HG03460 (cell line): ENCODE data around the gene STEAP3.

ENCODE experiments used
- ATAC-seq: cut with Tn5 transposase; IDR thresholded peaks from one replicate; pipeline ENCODE4 v1.9.1; 2021; ENCODE audit not compliant: unreplicated experiment

The STEAP3 gene

GRCh38 chr2:119290859-119291587 is 67.4 kb downstream of the STEAP3 start:
- no peak for ATAC-seq

DNA sequence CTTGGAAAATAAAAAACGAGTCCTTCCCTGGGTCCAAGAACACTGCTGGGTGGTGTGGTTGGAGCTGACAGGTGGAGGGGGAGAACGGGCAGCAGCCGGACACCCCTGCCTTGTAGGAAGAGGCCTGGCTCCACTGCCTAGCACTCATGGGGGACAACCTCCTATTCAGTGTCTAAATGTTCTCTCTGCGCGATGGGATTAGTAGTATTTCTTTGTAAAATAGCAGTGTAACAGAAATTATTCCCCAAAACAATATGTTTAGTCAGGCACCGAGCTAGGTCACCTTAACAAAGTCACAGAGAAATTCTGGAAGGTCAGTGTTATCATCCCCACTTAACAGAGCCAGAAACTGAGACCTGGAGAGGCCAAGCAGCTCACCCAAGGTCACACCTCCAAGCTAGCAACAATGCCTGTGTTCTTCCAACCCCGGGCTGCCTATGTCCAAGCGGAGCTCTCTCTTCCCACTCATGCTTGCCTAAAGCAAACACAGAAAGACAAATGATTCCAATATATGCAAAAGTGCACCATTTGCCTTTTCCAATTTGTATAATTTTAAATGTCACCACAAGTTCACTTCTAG is 68.0 kb downstream of the STEAP3 start:
- no peak for ATAC-seq

GRCh38 chr2:119292226-119292625 is 68.6 kb downstream of the STEAP3 start:
- no peak for ATAC-seq

DNA sequence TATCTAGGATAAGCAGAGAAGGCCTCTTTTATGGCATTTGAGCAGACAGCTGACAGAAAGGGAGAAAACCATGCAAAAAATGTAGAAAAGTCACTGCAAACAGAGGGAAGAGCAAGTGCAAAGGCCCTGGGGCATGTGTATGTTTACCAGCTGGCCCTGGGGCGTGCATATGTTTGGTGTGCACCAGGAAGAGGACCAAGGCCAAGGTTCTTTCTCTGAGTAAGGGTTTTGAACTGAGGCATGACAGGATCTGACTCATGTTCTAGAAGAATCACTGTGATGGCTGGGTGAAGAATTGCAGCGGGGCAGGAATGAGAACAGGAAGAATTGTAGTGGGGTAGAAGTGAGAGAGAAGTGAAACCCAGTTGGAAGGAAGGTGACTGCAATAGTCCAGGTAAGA is 69.6 kb downstream of the STEAP3 start:
- ATAC-seq = no peak

DNA sequence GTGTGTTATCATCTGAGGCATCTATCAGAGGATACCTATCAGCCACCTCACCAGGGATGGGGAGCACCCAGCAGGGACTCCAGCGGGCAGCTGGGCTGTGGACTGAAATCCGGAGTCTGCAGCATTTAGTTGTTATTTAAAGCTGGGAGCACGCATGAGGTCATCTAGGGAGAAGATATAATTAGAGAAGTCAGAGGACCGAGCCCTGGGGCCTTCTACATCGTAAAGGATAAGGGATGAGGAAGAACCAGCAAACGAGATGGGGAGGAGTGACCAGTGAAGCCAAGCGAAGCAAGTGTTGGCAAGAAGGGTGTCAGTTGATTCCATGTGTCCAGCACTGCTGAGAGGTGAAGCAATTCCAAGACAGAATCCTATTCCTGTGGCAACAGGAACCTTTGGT is 70.3 kb downstream of the STEAP3 start:
- ATAC-seq = no peak

- ATAC-seq = no peak
Observed at GRCh38 chr2:119294671-119295070, 71.0 kb downstream of the STEAP3 start.

GRCh38 chr2:119295688-119296375 is 72.2 kb downstream of the STEAP3 start:
- ATAC-seq = no peak

DNA sequence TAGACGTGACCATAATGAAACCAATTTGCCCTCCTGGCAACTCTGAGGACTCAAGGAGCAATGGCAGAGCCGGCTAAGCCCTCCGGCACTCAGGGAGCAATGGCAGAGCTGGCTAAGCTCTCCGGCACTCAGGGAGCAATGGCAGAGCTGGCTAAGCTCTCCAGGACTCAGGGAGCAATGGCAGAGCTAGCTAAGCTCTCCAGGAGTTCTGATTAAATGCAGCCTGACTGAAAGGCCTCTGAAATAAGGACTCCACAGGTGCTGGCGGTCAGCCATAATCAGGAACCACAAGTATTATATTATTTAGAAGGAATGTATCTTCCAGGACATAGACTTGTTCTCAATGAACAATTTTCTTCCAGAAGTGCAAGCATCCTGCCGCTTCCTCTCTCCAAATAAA is 77.8 kb downstream of the STEAP3 start:
- no peak for ATAC-seq

- ATAC-seq = no peak
Observed at GRCh38 chr2:119304847-119305246, 81.2 kb downstream of the STEAP3 start.

- ATAC-seq = no peak
Observed at GRCh38 chr2:119305497-119306195, 82.0 kb downstream of the STEAP3 start.

DNA sequence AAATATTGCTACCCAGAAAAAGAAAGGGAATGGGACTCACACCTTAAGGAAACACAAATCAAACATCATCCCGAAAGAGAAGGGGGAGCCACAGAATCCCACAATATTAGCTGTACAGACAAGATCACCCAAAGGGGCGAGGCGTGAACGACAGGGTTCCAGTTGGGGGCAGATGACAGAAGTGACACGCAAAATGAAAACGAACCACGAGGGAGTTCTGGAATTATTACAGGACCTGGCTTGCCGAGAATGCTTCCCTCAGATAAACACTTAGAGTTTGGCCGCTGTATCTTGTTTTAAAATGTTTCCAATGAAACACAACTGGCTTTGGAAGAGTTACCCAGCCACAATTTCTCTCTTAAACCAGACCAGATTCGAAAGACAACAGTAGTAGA is 82.6 kb downstream of the STEAP3 start:
- ATAC-seq = no peak

DNA sequence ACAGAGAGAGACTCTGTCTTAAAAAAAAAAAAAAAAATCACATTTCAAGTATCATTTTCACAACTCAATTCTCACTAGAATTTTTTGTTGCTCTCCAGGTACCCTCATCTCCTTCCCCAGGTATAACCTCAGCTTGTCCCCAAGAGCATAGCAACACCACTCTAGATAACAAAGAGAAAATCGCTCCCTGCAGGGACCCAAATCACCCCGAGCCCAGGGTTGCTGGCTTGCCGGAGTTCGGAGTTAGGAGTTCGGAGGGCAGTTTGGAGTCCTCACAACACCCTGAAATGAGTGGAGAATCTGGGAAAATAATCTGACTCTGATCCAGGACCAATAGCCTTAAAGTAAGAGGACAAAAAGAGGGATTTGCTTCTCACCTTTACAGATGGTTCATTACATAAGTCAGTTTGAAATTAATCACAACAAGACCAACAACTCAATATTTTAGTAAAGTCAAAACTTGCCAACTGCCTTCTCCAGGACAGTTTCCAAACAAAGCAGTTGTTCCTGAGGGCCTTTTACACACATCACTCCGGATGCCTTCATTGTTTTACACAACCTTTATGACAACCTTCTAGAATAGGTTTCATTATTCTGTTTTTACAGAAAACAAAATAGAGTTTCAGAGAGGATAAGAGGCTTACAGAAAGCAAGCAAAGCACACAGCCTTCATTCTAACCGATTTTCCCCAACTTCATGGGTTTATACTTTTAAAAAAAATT is 83.9 kb downstream of the STEAP3 start:
- ATAC-seq = no peak

DNA sequence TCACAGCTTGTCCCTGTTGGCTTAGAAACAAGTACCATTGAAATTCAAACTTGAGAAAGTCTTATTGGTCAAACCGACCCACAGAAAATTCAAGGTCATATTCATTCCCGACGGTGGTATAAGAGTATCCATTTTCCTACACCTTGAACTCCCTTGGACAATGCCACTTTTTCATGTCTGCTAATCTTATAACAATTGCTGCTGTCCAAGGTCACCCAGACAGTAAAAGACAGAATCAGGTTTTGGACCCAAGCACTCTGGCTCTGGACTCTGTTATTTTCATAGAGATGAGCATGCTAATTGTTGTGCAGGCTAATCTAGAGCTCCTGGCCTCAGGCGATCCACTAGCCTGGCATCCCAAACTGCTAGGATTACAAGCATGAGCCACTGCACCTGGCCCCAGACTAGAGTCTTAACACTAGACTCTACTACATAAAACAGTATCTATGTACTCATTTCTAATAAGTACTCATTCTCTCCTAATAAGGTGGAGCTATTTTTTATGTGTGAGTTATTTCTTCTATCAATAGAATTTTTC is 85.2 kb downstream of the STEAP3 start:
- ATAC-seq = no peak

DNA sequence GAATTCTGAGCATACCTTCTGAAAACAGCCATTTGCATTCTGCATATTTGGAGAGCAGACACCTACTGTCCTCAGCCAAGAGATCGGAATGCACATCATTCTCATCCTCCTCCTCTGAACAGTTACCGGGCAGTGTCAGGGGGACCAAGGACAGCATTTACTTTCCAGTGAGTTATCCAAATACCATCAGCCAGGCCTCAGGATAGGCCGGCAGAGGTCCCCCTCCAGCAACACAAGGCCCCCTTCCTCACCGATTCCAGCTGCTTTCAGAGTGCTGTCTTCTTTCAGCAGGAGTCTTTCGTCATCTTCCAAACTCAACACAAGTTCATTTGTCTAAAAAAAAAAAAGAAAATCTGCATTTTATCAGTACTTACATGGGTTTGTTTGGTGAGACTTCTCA is 87.7 kb downstream of the STEAP3 start:
- ATAC-seq = no peak

GRCh38 chr2:119311831-119312230 is 88.2 kb downstream of the STEAP3 start:
- ATAC-seq = no peak
